Bladder microvascular endothelial cell (primary cell): Measurements from ENCODE around the gene PRKRIP1. TPM values are rescaled to one million over a fixed set of nuclear protein-coding genes. Genes with fewer than 3 reads are reported as not detected.

Experiments used
- total RNA-seq: library from RNA; depleted of rRNA; stranded (reverse); fragments of >200 nt; gene quantifications from 2 replicates; pipeline ENCODE4 v1.2.3, GENCODE V29; 2014

The PRKRIP1 gene, protein sequence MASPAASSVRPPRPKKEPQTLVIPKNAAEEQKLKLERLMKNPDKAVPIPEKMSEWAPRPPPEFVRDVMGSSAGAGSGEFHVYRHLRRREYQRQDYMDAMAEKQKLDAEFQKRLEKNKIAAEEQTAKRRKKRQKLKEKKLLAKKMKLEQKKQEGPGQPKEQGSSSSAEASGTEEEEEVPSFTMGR
- total RNA-seq = 10.7 and 12.6 TPM in 2 replicates

DNA sequence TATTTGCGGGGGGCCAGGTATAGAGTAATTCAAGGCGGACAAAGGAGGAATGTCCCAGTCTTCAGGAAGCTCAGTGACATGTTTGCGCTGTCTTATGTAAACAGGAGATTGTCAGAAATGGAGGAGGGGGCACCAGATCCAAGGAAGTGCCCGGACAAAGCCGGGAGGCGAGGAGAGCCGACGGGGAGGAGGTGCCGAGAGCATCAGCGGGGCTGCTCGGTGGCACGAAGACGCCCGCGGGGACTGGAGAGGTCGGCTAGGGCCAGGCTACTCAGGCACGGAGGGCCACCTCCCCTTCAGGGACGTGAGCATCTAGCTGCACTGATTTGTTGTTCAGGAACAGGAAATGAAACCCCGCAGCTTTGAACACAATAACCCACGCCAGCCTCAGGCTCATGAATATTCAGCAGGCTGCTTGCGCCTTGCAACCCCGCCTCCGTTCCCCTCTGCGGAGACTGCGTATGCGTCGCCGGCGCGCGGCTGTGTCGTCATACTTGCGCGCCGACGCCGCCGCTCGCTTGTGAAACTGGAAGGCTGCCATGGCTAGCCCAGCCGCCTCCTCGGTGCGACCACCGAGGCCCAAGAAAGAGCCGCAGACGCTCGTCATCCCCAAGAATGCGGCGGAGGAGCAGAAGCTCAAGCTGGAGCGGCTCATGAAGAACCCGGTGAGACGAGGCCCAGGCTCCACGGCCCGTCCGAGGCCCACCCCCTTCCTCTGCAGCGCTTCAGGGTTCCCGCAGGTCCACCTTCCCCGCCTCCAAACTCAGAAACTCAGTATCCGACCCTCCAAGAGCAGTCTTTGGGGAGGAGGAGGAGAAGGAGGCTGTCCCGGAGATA lies at the start of gene PRKRIP1:
Gene PRKRIP1 (plus strand): TSS at position 491 of the 837 bp plus-strand sequence. CDS start 49 bp downstream, at position 540.

DNA sequence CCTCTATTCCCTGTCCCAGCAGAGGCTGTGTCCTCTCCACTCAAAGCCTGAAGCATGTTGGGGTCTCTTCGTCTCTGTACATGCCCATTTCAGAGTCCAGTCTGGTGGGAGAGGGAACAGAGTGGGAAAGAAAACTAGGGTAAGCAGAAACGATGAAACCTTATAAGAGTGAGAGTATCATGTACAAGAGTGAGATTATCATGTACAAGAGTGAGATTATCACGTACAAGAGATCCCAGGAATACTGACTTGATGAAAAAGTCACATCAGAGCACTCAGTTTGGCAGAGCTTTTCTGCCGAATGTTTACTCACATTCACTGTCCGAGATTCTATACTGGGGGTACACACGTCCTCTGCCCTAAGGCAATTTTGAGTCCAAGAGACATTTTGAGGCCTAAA lies 39.8 kb upstream of the PRKRIP1 start, which contains the start of gene SPDYE6:
Gene SPDYE6 (minus strand): TSS at position 101 of the 400 bp plus-strand sequence. CDS start 421 bp downstream, outside the sequence.

DNA sequence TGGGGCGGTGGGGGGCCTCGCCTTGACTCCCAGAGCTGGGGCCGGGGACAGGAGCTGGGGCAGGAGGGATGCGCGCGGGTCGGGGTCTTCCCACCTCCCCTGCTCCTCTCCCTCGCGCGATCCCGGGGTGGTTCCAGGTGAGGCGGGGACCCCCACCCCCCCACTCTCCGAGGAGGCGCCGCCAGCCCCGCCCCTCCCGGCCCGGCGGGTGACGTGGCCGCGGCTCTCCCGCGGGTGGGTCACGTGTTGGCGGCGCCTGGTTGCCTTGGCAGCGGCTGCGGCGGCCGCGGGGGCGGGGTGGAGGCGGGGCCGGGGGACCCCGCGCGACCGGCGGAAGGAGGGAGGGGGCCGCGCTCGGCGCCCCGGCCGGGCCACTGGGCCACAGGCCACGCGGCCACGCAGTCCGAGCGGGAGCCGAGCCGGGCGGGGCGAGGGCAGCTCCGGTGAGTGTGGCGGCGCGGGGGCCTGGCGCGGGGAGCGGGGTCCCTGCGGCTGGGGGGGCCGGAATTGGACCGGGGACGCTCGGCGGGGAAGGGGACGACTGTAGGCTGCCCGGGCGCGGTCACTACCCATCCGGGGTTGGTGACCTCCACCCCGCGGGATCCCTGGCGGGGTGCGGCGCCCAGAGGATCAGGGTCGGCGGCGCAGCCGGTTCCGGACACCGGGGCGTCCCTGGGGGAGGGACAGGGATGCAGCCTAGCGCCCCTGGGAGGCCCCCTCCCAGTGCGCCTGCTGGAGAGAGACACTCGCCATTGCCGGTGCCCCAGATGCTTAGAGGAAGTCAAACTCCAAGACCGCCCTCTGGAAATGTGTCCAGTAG lies 37.3 kb downstream of the PRKRIP1 start, which contains the start of gene ORAI2:
Gene ORAI2 (plus strand): TSS at position 357 of the 820 bp plus-strand sequence. CDS start 5,382 bp downstream, outside the sequence.

DNA sequence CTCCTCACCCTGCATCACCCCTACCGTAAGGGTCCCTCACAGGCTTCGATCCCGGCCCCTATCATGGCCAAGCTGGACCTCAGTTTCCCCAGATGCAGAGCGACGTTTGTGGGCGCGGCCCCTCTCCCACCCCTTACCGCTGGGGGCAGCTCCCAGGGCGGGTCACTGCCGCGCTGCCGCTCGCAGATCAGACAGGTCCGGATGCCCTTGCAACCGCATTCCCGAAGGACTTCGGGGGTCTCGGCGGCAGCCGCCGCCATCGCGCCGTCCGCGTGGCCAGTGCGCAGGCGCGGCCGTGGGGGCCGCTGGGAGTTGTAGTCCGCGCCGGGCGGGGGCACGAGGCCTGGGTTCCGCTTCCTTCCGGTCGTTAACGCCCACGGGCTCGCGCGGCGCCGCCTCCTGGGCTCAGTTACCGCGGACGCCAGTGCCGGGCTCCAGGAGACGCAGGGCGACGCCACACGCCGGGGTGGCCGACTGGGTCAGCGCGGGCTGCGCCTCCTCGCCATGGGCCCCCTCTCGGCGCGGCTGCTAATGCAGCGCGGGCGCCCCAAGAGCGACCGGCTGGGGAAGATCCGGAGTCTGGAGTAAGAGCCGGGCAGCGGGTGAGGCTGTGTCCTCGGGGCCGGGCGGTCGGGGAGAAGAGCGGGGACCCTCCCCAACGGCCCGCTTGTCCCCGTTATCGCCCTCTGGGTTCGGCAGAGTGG lies 68.6 kb downstream of the PRKRIP1 start, which contains the start of the genes ALKBH4 and LRWD1:
Gene ALKBH4 (minus strand): TSS at position 287 of the 704 bp plus-strand sequence. CDS start 27 bp downstream, at position 260.
Gene LRWD1 (plus strand): TSS at position 408 of the 704 bp plus-strand sequence. CDS start 97 bp downstream, at position 505.

Other genes with a start within 250 kb of the PRKRIP1 start
- gene SH2B2, start 109.5 kb upstream of the PRKRIP1 start, total RNA-seq = 0.97 and 1.2 TPM in 2 replicates
- gene SPDYE6, start 39.9 kb upstream of the PRKRIP1 start, total RNA-seq = 0.06 TPM in 1 of 2 replicates, not detected in the other
- 42.1 and 143 TPM in 2 replicates for gene ORAI2, start 37.2 kb downstream of the PRKRIP1 start, total RNA-seq
- 8.1 and 8.5 TPM in 2 replicates for gene ALKBH4, start 68.5 kb downstream of the PRKRIP1 start, total RNA-seq
- gene LRWD1, start 68.6 kb downstream of the PRKRIP1 start, total RNA-seq = 23.3 and 28.5 TPM in 2 replicates
- 25.2 and 36.8 TPM in 2 replicates for gene POLR2J, start 82.6 kb downstream of the PRKRIP1 start, total RNA-seq
- gene RASA4B, start 121.4 kb downstream of the PRKRIP1 start, total RNA-seq = 8.3 and 9.2 TPM in 2 replicates
- 1.1 and 17.9 TPM in 2 replicates for gene UPK3BL2, start 147.3 kb downstream of the PRKRIP1 start, total RNA-seq
- not detected in 2 replicates for gene SPDYE2, start 154.9 kb downstream of the PRKRIP1 start, total RNA-seq
- 10.5 and 104 TPM in 2 replicates for gene POLR2J3, start 176.2 kb downstream of the PRKRIP1 start, total RNA-seq
- 18.0 and 76.0 TPM in 2 replicates for gene RASA4, start 220.4 kb downstream of the PRKRIP1 start, total RNA-seq
- 2.3 and 18.7 TPM in 2 replicates for gene UPK3BL1, start 246.4 kb downstream of the PRKRIP1 start, total RNA-seq